HG03196 (cell line): ENCODE data around the gene RHOD.
A peak's percentile ranks its signal among the peaks of the same experiment; 100 is the strongest.

Source experiments
- ATAC-seq: cut with Tn5 transposase; IDR thresholded peaks from one replicate; pipeline ENCODE4 v1.9.1; 2021; ENCODE audit not compliant: unreplicated experiment

Gene RHOD

GRCh38 chr11:67114275-67114896 is 57.7 kb downstream of the RHOD start:
- no peak for ATAC-seq

DNA sequence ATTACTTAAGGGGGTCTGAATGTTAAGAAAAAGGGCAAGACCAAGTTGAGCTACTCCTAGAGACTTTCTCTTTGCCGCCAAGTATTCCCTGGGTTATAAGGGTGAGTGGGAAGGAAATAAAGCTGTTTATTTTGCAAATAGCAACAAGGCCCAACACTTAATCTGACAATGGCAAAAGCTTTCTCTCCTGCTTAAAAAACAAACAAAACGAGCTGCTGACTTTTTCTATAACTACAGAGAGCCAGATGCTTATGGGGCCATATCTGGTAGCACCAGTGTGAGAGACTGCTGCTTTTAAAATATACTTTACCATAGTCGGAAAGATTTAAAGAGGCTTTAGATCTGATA is 60.1 kb downstream of the RHOD start:
- ATAC-seq: no peak

DNA sequence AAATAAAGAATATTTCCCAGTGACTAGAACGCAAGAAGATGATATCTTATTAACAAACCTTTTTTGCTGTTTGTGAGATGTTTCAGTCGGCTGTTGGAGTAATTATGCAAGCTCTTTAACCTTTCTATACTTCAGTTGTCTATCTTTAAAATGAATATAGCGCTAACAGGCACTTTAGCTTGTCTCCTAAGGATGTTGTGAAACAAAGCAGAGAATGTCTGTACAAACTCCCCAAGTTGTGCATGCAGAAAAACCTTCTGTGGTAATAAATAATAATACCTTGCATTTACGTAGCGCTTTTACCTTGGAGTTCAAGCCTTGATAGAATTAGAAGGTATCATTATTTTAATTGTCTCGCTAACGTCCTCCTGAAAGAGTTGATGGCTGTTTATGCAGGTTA is 60.5 kb downstream of the RHOD start:
- ATAC-seq: no peak

- peak; percentile 15 for ATAC-seq
Measured at GRCh38 chr11:67117672-67118180, 61.1 kb downstream of the RHOD start.

- peak; percentile 22 for ATAC-seq
Measured at GRCh38 chr11:67118181-67118766, 61.6 kb downstream of the RHOD start.

DNA sequence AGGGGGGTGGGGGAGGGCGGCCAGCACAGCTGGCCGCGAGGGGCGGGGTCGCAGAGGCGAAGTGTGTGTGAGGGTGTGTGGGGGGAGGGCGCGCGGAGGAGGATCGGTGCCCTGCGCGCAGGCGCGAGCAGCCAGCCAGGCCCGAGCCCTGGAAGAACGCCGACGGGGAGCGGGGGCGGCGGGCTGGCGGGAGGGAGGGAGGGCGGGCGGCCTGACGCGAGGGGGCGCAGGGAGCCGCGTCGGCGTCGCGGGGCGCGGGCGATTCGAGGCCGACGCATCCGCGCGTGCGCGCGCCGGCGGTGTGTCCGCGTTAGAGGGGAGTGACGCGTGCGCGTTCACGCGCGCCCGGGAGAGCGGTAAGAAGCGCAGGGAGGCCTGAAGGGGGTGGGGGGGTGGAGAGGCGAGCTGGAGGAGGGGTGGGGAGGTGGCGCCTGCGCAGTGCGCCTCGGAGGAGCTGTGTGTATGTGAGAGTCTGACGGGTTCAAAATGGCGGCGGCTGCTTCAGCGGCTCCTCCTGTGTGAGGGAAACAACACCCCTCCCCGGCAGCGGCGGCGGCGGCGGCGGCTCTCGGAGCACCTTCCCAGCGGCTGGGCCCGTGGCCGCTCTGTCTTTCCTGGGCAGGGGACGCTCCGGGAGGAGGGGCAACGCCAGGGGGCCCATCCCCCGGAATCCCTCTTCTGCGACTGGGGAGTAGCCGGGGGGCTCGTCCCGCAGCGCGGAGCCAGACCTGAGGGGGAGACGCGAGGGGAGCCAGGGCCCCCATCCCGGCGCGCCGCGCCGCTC is 62.3 kb downstream of the RHOD start, which contains the start of gene KDM2A:
Gene KDM2A (plus strand): TSS at position 463 of the 784 bp plus-strand sequence. CDS start 2,054 bp downstream, outside the sequence.
- ATAC-seq: peak; percentile 59

GRCh38 chr11:67119585-67120391 is 63.1 kb downstream of the RHOD start:
- ATAC-seq: peak; percentile 27

- ATAC-seq: no peak
Measured at GRCh38 chr11:67120456-67120855, 63.8 kb downstream of the RHOD start.

- ATAC-seq: no peak
Measured at GRCh38 chr11:67120881-67121710, 64.4 kb downstream of the RHOD start.
